A549 (cell line): ENCODE data around the gene TM7SF3. TPM values are rescaled to one million over a fixed set of nuclear protein-coding genes. Genes with fewer than 3 reads are reported as not detected.

Experiments used
- ATAC-seq, 2 experiments: fragments of 200-7000 bp in 1 of 2; fragments of >200 bp in 1 of 2; cut with Nextera tagmentation in 1 of 2; cut with Tn5 transposase in 1 of 2; 3 replicates each; pipeline versions ENCODE4 v1.8.0 to v1.9.1; 2018 to 2020; ENCODE audit warnings: mild to moderate bottlenecking in 1 of 2, moderate library complexity in 1 of 2
- CTCF ChIA-PET: fragments of 300-600 bp; sonication (Branson Sonifier 250); formaldehyde crosslinking; extraction: SDS; loops from one replicate; lab custom pipeline; 2021; ENCODE audit warnings: antibody characterized with exemption, inconsistent platforms; lab: Yijun Ruan, JAX
- POLR2A ChIA-PET: fragments of 350-600 bp; formaldehyde crosslinking; extraction: SDS; loops from one replicate; lab custom pipeline; 2021; ENCODE audit warnings: antibody characterized with exemption, inconsistent platforms; lab: Yijun Ruan, JAX
- DNase-seq, 2 experiments: peaks; one replicate each; pipeline versions ENCODE4 v3.0.0 to v3.0.0-alpha.2; 2011 to 2016; ENCODE audit warnings: low read depth in 1 of 2, low spot score in 1 of 2
- FAIRE-seq: peaks from 2 replicates; lab custom pipeline; 2011; peaks lifted over from hg19 to GRCh38; lab: Jason Lieb, UNC
- H3K27ac ChIP-seq, 2 experiments: fragments of >200 bp; sonication (Bioruptor Twin); formaldehyde crosslinking; 3 replicates each; pipeline ENCODE4 v1.5.1; 2016 to 2017
- H3K4me1 ChIP-seq: fragments of >200 bp; sonication (Bioruptor Twin); formaldehyde crosslinking; 3 replicates; pipeline ENCODE4 v1.6.1; 2016
- H3K4me2 ChIP-seq: fragments of >200 bp; sonication (Bioruptor Twin); formaldehyde crosslinking; 3 replicates; pipeline ENCODE4 v1.6.1; 2016
- H3K4me3 ChIP-seq: fragments of >200 bp; sonication (Bioruptor Twin); formaldehyde crosslinking; 3 replicates; pipeline ENCODE4 v1.5.1; 2016
- H3K9me3 ChIP-seq: fragments of >200 bp; sonication (Bioruptor Twin); formaldehyde crosslinking; 3 replicates; pipeline ENCODE4 v1.6.1; 2016
- ATOH8 ChIP-seq: fragments of 250-450 bp; sonication (Bioruptor Pico); IDR thresholded peaks from 2 replicates; pipeline ENCODE4 v1.5.0; 2020; ENCODE audit warnings: low read depth, mild to moderate bottlenecking, moderate library complexity
- CEBPB ChIP-seq, 2 experiments: fragments of >200 bp in 1 of 2; sonication (Bioruptor Twin) in 1 of 2; formaldehyde crosslinking in 1 of 2; IDR thresholded peaks; 2 replicates each; pipeline ENCODE4 v1.6.1; 2012 to 2016
- CTCF ChIP-seq: fragments of >200 bp; sonication (Bioruptor Twin); formaldehyde crosslinking; IDR thresholded peaks from 3 replicates; pipeline ENCODE4 v1.5.1; 2016
- ELK1 ChIP-seq: fragments of 150-350 bp; IDR thresholded peaks from 2 replicates; pipeline ENCODE4 v1.6.1; 2014; ENCODE audit warnings: low read depth, mild to moderate bottlenecking, low read length
- ESRRA ChIP-seq: fragments of 150-350 bp; IDR thresholded peaks from 2 replicates; pipeline ENCODE4 v1.6.1; 2014; ENCODE audit warnings: mild to moderate bottlenecking, low read length, borderline replicate concordance
- FOXS1 ChIP-seq: fragments of 250-450 bp; sonication (Bioruptor Pico); IDR thresholded peaks from 2 replicates; pipeline ENCODE4 v1.5.0; 2020; ENCODE audit warnings: mild to moderate bottlenecking, moderate library complexity
- GATA3 ChIP-seq: IDR thresholded peaks from 2 replicates; pipeline ENCODE4 v1.6.1; 2012; ENCODE audit warnings: borderline replicate concordance
- HDAC2 ChIP-seq: fragments of 200-600 bp; sonication (generic); IDR thresholded peaks from 2 replicates; pipeline ENCODE4 v1.6.1; 2016
- HES2 ChIP-seq: fragments of >200 bp; sonication (Bioruptor Twin); formaldehyde crosslinking; IDR thresholded peaks from 2 replicates; pipeline ENCODE4 v1.6.1; 2016
- JUNB ChIP-seq: fragments of >200 bp; sonication (Bioruptor Twin); formaldehyde crosslinking; IDR thresholded peaks from 2 replicates; pipeline ENCODE4 v1.6.1; 2016
- KDM5A ChIP-seq: fragments of 200-600 bp; sonication (generic); IDR thresholded peaks from 2 replicates; pipeline ENCODE4 v1.6.1; 2016; ENCODE audit warnings: antibody characterized with exemption, mild to moderate bottlenecking
- MAFK ChIP-seq: fragments of 450-650 bp; IDR thresholded peaks from 2 replicates; pipeline ENCODE4 v1.6.1; 2014; ENCODE audit not compliant: partially characterized antibody
- MAX ChIP-seq: IDR thresholded peaks from 2 replicates; pipeline ENCODE4 v1.6.1; 2012
- NFE2L2 ChIP-seq: fragments of 150-350 bp; conservative IDR thresholded peaks from 2 replicates; pipeline ENCODE4 v1.6.1; 2014; ENCODE audit warnings: low read length
- PHF8 ChIP-seq: fragments of 200-600 bp; sonication (generic); IDR thresholded peaks from 2 replicates; pipeline ENCODE4 v1.6.1; 2016; ENCODE audit warnings: low read depth, mild to moderate bottlenecking, antibody characterized with exemption, moderate library complexity, borderline replicate concordance
- RAD21 ChIP-seq, 2 experiments: fragments of >200 bp in 1 of 2; sonication (Bioruptor Twin) in 1 of 2; formaldehyde crosslinking in 1 of 2; IDR thresholded peaks in 1 of 2; conservative IDR thresholded peaks in 1 of 2; 2 replicates in 1 of 2; 3 replicates in 1 of 2; pipeline ENCODE4 v1.6.1; 2012 to 2018; ENCODE audit warnings: inconsistent platforms in 1 of 2
- RCOR1 ChIP-seq: fragments of 150-350 bp; IDR thresholded peaks from 2 replicates; pipeline ENCODE4 v1.6.1; 2014; ENCODE audit warnings: antibody characterized with exemption, low read length, low read depth
- REST ChIP-seq: fragments of 200-600 bp; sonication (generic); IDR thresholded peaks from 2 replicates; pipeline ENCODE4 v1.6.1; 2016; ENCODE audit warnings: antibody characterized with exemption, mild to moderate bottlenecking, moderate library complexity
- RFX5 ChIP-seq: fragments of 450-650 bp; IDR thresholded peaks from 2 replicates; pipeline ENCODE4 v1.7.1; 2014; ENCODE audit warnings: antibody characterized with exemption, mild to moderate bottlenecking, moderate library complexity
- RNF2 ChIP-seq: fragments of 200-600 bp; sonication (generic); IDR thresholded peaks from 2 replicates; pipeline ENCODE4 v1.6.1; 2016; ENCODE audit warnings: low read depth, mild to moderate bottlenecking, antibody characterized with exemption, moderate library complexity, borderline replicate concordance
- SMC3 ChIP-seq: fragments of >200 bp; sonication (Bioruptor Twin); formaldehyde crosslinking; IDR thresholded peaks from 3 replicates; pipeline ENCODE4 v1.6.1; 2018; ENCODE audit warnings: inconsistent platforms
- TFCP2L1 ChIP-seq: fragments of 250-450 bp; sonication (Bioruptor Pico); IDR thresholded peaks from 2 replicates; pipeline ENCODE4 v1.5.0; 2021; ENCODE audit warnings: mild to moderate bottlenecking
- TP53 ChIP-seq: fragments of 250-450 bp; sonication (Bioruptor Pico); IDR thresholded peaks from 2 replicates; pipeline ENCODE4 v1.5.0; 2021; ENCODE audit warnings: mild to moderate bottlenecking, moderate library complexity
- USF2 ChIP-seq: fragments of 450-650 bp; IDR thresholded peaks from 2 replicates; pipeline ENCODE4 v1.6.1; 2014; ENCODE audit warnings: antibody characterized with exemption
- ZC3H11A ChIP-seq: fragments of 450-650 bp; IDR thresholded peaks from 2 replicates; pipeline ENCODE4 v1.6.1; 2014; ENCODE audit warnings: antibody characterized with exemption, mild to moderate bottlenecking
- WGBS: methylation state at CpG from one replicate; pipeline ENCODE4 v1.1.6; 2017; ENCODE audit errors: missing lambda C conversion rate; 5-methylcytosine and 5-hydroxymethylcytosine counted together
- polyA plus RNA-seq, 4 experiments: library from polyadenylated mRNA; depleted of rRNA in 3 of 4; stranded (reverse); fragments of >200 nt; fragmentation: RNase III in 1 of 4; extraction: RNeasy Plus Mini Kit Qiagen cat#74134 plus additional on column Dnase treatment in 1 of 4; gene quantifications; 2 replicates in 3 of 4; 3 replicates in 1 of 4; pipeline ENCODE4 v1.2.3, GENCODE V29; 2011 to 2017

Gene TM7SF3
- polyA plus RNA-seq, 2 of the 4 experiments (the other 2 are of a cell fraction): 67.8 to 177 TPM

GRCh38 chr12:27015730-27016076 lies 1.5 kb upstream of the TM7SF3 start:
- Histone ChIP-seq H3K4me2 (peak overlapping the region; percentile 67), H3K4me1 (peaks cover 31% of the 10 kb centered on the region), H3K27ac (peak overlapping the region in 1 of 2 experiments; percentile 22; a peak in 1 of 6 replicates), H3K4me3 (no peak overlapping the region), H3K9me3 (no peaks in the 10 kb centered on the region)
- DNase-seq: peak; percentile 18 to 57
- no peak for TF ChIP-seq KDM5A
- no peak for TF ChIP-seq REST
- TF ChIP-seq MAFK: no peak
- no peak for TF ChIP-seq ELK1
- TF ChIP-seq CTCF: peak; percentile 74
- TF ChIP-seq RAD21 (conservative IDR thresholded peaks at IDR 0.05 in 1 of 2, IDR thresholded peaks at IDR 0.05 in 1 of 2): peak; percentile 54 to 67
- TF ChIP-seq SMC3: peak; percentile 70
- TF ChIP-seq GATA3: no peak
- TF ChIP-seq NFE2L2: no peak
- no peak for TF ChIP-seq MAX
- no peak for TF ChIP-seq HES2
- no peak for TF ChIP-seq TFCP2L1 (CRISPR knock-in tag)
- POLR2A ChIA-PET: interaction anchor here (0.6 to 2.3 kb wide), 7 partner anchors 227 to 508 kb away, joined by 3 to 16 read pairs (median 3); partner anchors contain the start of genes PPFIBP1 and STK38L
- no peak for FAIRE-seq
- CTCF ChIA-PET: interaction anchor here (0.7 to 6.7 kb wide), 31 partner anchors 9 to 691 kb away, joined by 3 to 104 read pairs (median 4); partner anchors contain the start of genes ITPR2 and STK38L
- WGBS: 3% methylated on average over 2 of the region's 2 CpGs
- peak in 1 of 2 experiments; percentile 17; a peak in 2 of 6 replicates for ATAC-seq

GRCh38 chr12:27014859-27015729 lies 910 bp upstream of the TM7SF3 start:
- H3K9me3 ChIP-seq: no peaks in the 10 kb centered on the region
- ChIA-PET CTCF (interaction anchor here (0.7 to 6.7 kb wide), 36 partner anchors 8 to 636 kb away, joined by 3 to 104 read pairs (median 4); partner anchors contain the start of genes ITPR2, MED21 and STK38L), POLR2A (interaction anchor here (0.6 to 2.3 kb wide), 4 partner anchors 230 to 509 kb away, joined by 3 to 16 read pairs (median 5); partner anchors contain the start of genes PPFIBP1 and STK38L)
- peak overlapping the region; percentile 90 for H3K4me2 ChIP-seq
- peak overlapping the region; percentile 82 to 90 for H3K27ac ChIP-seq
- ATAC-seq (peak; percentile 12 to 14; a peak in 4 of 6 replicates), DNase-seq (peak in 1 of 2 experiments; percentile 16), FAIRE-seq (no peak)
- H3K4me1 ChIP-seq: peaks cover 34% of the 10 kb centered on the region
- WGBS: 53% methylated on average over 12 of the region's 12 CpGs
- peak overlapping the region; percentile 73; the same call in 2 of the 3 replicates for H3K4me3 ChIP-seq
- no peak for TF ChIP-seq CEBPB (IDR thresholded peaks at IDR 0.05)
- no peak for TF ChIP-seq TP53 (CRISPR knock-in tag)
- TF ChIP-seq JUNB: no peak
- TF ChIP-seq ESRRA: no peak
- no peak for TF ChIP-seq RFX5
- TF ChIP-seq PHF8: no peak
- TF ChIP-seq RNF2: no peak
- no peak for TF ChIP-seq HDAC2
- no peak for TF ChIP-seq ATOH8 (CRISPR knock-in tag)
- TF ChIP-seq RCOR1: no peak
- no peak for TF ChIP-seq FOXS1
- no peak for TF ChIP-seq USF2
- TF ChIP-seq ZC3H11A: no peak
- no peak for TF ChIP-seq ELK1
